Activated naive CD8-positive, alpha-beta T cell treated with anti-CD3 and anti-CD28 coated beads, Interleukin-2, amount 10 ng/mL, durations not matched to agents 7 days and 5 days (primary cell): ENCODE measurements around the gene CT47A1. TPM values are rescaled to one million over a fixed set of nuclear protein-coding genes. Genes with fewer than 3 reads are reported as not detected.

Experiments used
- total RNA-seq, 2 experiments: library from RNA; stranded (reverse); gene quantifications; one replicate each; pipeline ENCODE4 v1.2.3, GENCODE V29; 2021

The CT47A1 gene
- total RNA-seq, 2 experiments from 2014 or later, result not detected

Other genes with a start within 250 kb of the CT47A1 start
- not detected for gene CT47B1, start 109.9 kb downstream of the CT47A1 start, total RNA-seq
- not detected for gene CT47A11, start 48.6 kb downstream of the CT47A1 start, total RNA-seq
- gene CT47A10, start 43.7 kb downstream of the CT47A1 start, total RNA-seq, result not detected
- gene CT47A9, start 38.9 kb downstream of the CT47A1 start, total RNA-seq, result not detected
- gene CT47A8, start 34.0 kb downstream of the CT47A1 start, total RNA-seq, result not detected
- gene CT47A7, start 29.2 kb downstream of the CT47A1 start, total RNA-seq, result not detected
- not detected for gene CT47A6, start 24.3 kb downstream of the CT47A1 start, total RNA-seq
- gene CT47A5, start 19.4 kb downstream of the CT47A1 start, total RNA-seq, result not detected
- gene CT47A4, start 14.6 kb downstream of the CT47A1 start, total RNA-seq, result not detected
- not detected for gene CT47A3, start 9.7 kb downstream of the CT47A1 start, total RNA-seq
- gene CT47A2, start 4.8 kb downstream of the CT47A1 start, total RNA-seq, result not detected
- gene GLUD2, start 61.9 kb upstream of the CT47A1 start, total RNA-seq, result under 1 TPM; 0.25 to 0.28 TPM